GM06990 (cell line): Measurements from ENCODE around the gene FCN2.

ENCODE experiments used
- DNase-seq: peaks from one replicate; pipeline ENCODE4 v3.0.0-alpha.2; 2011; ENCODE audit not compliant: insufficient read length; ENCODE audit errors: extremely low read depth
- H3K27me3 ChIP-seq: replicated peaks from 2 replicates; pipeline ENCODE4 v1.6.0; 2011; ENCODE audit warnings: low read length; ENCODE audit not compliant: control insufficient read depth, insufficient read depth
- H3K36me3 ChIP-seq: 2 replicates; pipeline ENCODE4 v1.5.1; 2011; ENCODE audit warnings: low read length; ENCODE audit not compliant: control insufficient read depth, insufficient read depth
- H3K4me3 ChIP-seq: replicated peaks from 2 replicates; pipeline ENCODE4 v1.5.1; 2011; ENCODE audit warnings: low read depth, mild to moderate bottlenecking, control low read depth, low read length
- TF ChIP-seq, protein P1 (sequence below): IDR thresholded peaks from 2 replicates; pipeline ENCODE4 v1.5.1; 2011; ENCODE audit warnings: low read length, control low read depth, mild to moderate bottlenecking, inconsistent platforms; ENCODE audit not compliant: insufficient read depth, poor library complexity, severe bottlenecking

The FCN2 gene

DNA sequence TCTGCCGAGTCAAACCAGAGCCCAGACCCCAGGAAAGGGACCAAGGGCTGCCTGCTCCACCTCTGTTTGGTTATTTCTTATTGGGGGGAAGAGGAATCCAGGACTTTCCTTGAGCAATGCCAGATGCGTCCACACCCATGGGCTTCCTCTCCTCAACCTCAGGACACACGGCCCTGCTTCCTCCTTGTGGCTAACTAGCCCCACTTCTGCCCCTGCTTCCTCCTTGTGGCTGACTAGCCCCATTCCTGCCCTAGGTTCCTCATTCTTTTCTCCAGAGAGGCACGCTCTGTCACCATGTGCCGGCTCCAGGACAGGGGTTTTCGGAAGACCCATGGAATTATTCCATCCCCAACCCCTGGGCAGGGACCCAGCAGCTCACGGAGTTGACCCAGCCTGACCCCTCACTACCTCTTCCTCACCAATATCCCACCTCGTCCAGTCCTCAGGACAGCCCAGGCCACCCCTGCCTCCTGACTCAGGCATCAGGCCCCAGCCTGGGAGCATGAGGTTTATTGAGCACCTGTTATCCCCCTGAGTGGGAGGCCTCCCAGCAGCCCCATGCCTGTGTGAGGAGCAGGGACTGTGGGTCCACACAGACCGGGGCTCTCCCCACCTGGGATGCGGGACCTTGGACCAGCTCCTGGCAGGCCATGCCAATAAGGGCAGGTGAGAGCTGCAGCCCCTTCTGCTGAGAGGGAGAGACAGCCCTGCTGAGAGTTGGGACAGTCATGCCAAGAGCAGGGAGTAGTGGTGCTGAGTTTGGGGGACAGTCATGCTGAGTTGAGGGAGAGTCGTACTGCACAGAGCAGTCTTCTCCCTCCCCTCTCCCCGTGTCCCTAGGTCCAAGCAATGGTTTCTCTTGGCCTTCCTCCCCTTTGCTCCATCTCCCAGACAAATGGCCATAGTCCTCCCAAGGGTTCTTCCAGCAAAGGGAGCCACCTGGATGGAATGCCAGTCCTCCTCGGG, 48.9 kb downstream of the FCN2 start:
- H3K36me3 ChIP-seq, result no peaks in the 10 kb centered on the region
- DNase-seq, result peak; percentile 26
- no peak overlapping the region for H3K4me3 ChIP-seq
- H3K27me3 ChIP-seq, result no peaks in the 10 kb centered on the region
- TF ChIP-seq, protein P1, sequence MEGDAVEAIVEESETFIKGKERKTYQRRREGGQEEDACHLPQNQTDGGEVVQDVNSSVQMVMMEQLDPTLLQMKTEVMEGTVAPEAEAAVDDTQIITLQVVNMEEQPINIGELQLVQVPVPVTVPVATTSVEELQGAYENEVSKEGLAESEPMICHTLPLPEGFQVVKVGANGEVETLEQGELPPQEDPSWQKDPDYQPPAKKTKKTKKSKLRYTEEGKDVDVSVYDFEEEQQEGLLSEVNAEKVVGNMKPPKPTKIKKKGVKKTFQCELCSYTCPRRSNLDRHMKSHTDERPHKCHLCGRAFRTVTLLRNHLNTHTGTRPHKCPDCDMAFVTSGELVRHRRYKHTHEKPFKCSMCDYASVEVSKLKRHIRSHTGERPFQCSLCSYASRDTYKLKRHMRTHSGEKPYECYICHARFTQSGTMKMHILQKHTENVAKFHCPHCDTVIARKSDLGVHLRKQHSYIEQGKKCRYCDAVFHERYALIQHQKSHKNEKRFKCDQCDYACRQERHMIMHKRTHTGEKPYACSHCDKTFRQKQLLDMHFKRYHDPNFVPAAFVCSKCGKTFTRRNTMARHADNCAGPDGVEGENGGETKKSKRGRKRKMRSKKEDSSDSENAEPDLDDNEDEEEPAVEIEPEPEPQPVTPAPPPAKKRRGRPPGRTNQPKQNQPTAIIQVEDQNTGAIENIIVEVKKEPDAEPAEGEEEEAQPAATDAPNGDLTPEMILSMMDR, result no peak

DNA sequence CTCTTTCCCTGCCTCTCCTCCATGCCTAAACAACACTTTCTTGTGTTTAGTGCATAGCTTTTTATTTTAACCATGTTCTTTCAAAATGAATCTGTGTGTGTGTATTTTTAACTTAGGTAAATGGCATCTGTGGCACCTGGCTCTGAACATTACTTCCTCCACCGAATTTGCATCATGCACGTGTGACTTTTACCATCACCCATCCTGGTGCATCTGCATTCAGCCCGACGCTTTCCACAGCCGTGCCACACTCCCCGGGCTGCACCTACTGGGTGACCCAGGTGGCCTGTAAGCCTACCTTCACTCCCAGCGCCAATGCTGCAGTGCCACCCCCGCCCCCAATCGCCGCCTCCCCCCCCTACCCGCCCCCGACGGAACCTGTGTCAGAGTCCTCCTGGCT, 49.8 kb downstream of the FCN2 start:
- peak; percentile 72 for DNase-seq
- no peaks in the 10 kb centered on the region for H3K27me3 ChIP-seq
- H3K4me3 ChIP-seq, result no peak overlapping the region
- H3K36me3 ChIP-seq, result no peaks in the 10 kb centered on the region
- TF ChIP-seq, protein P1, result no peak

DNA sequence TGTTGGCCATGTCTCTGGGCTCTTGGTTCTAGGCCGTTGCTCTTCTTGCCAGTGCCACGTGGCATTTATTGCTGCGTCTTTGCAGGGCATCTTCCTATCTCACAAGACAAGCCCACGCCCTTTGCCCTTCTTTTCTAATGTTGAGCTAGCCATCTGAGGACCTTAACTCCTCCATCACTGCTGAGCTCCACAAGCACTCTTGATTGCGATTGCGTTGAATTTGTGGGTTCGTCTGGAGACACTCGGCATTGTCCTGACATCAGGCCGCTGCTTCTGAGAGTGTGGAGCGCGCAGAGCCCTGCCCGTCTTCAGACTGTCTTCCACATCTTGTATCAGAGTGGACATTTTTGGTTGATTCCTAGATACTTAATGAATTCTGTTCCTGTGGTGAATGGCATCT, 51.6 kb downstream of the FCN2 start:
- no peaks in the 10 kb centered on the region for H3K27me3 ChIP-seq
- TF ChIP-seq, protein P1, result no peak
- peak overlapping the region; percentile 60 for H3K4me3 ChIP-seq
- no peak for DNase-seq
- H3K36me3 ChIP-seq, result no peaks in the 10 kb centered on the region

DNA sequence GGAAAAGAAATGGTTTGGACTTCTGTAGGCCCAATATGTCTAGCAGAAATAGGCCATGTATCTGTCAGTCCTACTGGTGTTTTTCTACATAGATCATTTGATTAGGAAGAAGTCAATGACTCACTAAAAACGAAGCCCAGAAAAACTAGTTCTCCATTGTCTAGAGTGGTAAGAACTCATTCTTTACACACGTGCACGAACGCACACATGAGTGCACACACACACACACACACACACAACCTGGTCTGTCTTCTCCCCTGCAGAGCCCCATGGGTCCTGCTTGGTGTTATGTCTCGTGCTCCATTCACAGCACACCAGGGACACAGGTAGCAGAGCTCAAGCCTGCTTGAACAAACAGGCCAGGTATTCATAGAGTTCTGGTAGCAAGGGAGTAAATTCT, 52.0 kb downstream of the FCN2 start:
- no peak for DNase-seq
- TF ChIP-seq, protein P1, result no peak
- H3K36me3 ChIP-seq, result no peaks in the 10 kb centered on the region
- peak overlapping the region; percentile 60 for H3K4me3 ChIP-seq
- H3K27me3 ChIP-seq, result no peaks in the 10 kb centered on the region

DNA sequence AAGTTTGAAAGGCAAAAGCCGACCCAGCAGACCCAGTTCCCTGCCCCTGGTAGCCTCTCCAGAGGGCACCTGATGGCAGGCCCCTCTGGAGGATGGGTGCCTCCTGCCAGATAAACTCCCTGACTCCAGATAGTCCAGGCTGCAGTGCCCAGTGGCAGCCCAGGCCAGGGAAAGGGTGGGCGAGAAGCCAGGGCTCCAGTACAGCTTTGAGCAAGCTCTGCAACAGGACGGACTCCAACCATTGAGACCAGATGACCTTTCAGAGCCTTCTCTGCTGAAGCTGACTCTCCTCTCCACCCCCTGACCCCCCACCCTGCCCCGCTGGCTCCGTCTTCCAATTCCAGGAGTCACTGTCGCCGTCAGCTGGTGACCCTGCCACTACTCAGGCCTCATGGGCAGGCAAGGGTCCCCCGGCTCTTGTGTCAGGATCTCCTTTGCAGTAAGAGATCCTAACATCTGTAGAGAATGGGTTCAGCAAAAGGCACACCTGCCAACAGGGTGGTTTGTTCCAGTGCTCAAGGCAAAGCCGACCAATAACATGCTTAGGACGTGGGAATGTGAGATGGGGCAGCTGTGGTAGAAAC, 52.6 kb downstream of the FCN2 start:
- peak overlapping the region; percentile 10; the same call in 1 of the 2 replicates for H3K4me3 ChIP-seq
- TF ChIP-seq, protein P1, result no peak
- no peaks in the 10 kb centered on the region for H3K27me3 ChIP-seq
- no peaks in the 10 kb centered on the region for H3K36me3 ChIP-seq
- no peak for DNase-seq
